IMR-90 (cell line): ENCODE data around the gene PCDHGA4. TPM values are rescaled to one million over a fixed set of nuclear protein-coding genes. Genes with fewer than 3 reads are reported as not detected.

ENCODE experiments used
- ATAC-seq: fragments of 200-7000 bp; cut with Tn5 transposase; 2 replicates; pipeline ENCODE4 v1.9.1; 2020; ENCODE audit warnings: low read depth, mild to moderate bottlenecking, moderate library complexity
- BruUV-seq: library from RNA; stranded (reverse); fragments of 400-500 nt; replicated peaks from 2 replicates; lab custom pipeline; 2021; lab: Mats Ljungman, UMichigan
- CTCF ChIA-PET: fragments of 300-600 bp; formaldehyde crosslinking; extraction: SDS; loops from one replicate; lab custom pipeline; 2021; ENCODE audit warnings: antibody characterized with exemption; lab: Yijun Ruan, JAX
- POLR2A ChIA-PET: fragments of 300-600 bp; sonication (Branson Sonifier 250); formaldehyde crosslinking; loops from one replicate; lab custom pipeline; 2022; ENCODE audit warnings: antibody characterized with exemption; ENCODE audit not compliant: unreplicated experiment; lab: Charles Lee
- DNase-seq: peaks from one replicate; pipeline ENCODE4 v3.0.0; 2013
- H2AFZ ChIP-seq: replicated peaks from 2 replicates; pipeline ENCODE3; 2013; ENCODE audit warnings: low read length, mild to moderate bottlenecking; ENCODE audit not compliant: poor library complexity
- H2AK5ac ChIP-seq: 2 replicates; pipeline ENCODE4 v1.6.1; 2013; ENCODE audit warnings: low read depth, low read length, inconsistent platforms
- H2AK9ac ChIP-seq: replicated peaks from 2 replicates; pipeline ENCODE3; 2013; ENCODE audit warnings: mild to moderate bottlenecking, low read depth, low read length, moderate library complexity; ENCODE audit not compliant: poor library complexity
- H2BK120ac ChIP-seq: 2 replicates; pipeline ENCODE4 v1.6.1; 2013; ENCODE audit warnings: low read depth, low read length, inconsistent platforms
- H2BK15ac ChIP-seq: 3 replicates; pipeline ENCODE4 v1.6.1; 2013; ENCODE audit warnings: low read depth, low read length, inconsistent platforms
- H2BK20ac ChIP-seq: 2 replicates; pipeline ENCODE4 v1.6.1; 2013; ENCODE audit warnings: low read depth, mild to moderate bottlenecking, inconsistent platforms, low read length, moderate library complexity
- H2BK5ac ChIP-seq: 2 replicates; pipeline ENCODE4 v1.6.1; 2013; ENCODE audit warnings: mild to moderate bottlenecking, low read depth, low read length, inconsistent platforms; ENCODE audit not compliant: poor library complexity, severe bottlenecking
- H3K14ac ChIP-seq: replicated peaks from 2 replicates; pipeline ENCODE4 v1.6.1; 2013; ENCODE audit warnings: low read depth, low read length, inconsistent platforms
- H3K18ac ChIP-seq: 2 replicates; pipeline ENCODE4 v1.6.1; 2013; ENCODE audit warnings: low read depth, low read length, control low read depth
- H3K23ac ChIP-seq: 2 replicates; pipeline ENCODE4 v1.6.1; 2013; ENCODE audit warnings: low read depth, low read length, inconsistent platforms
- H3K27ac ChIP-seq: 2 replicates; pipeline ENCODE4 v1.5.1; 2013; ENCODE audit warnings: mild to moderate bottlenecking, control low read depth, low read length; ENCODE audit not compliant: insufficient read depth
- H3K27me3 ChIP-seq: 2 replicates; pipeline ENCODE4 v1.6.1; 2013; ENCODE audit warnings: low read length; ENCODE audit not compliant: control insufficient read depth, insufficient read depth
- H3K36me3 ChIP-seq: 2 replicates; pipeline ENCODE4 v1.6.1; 2013; ENCODE audit warnings: low read length, mixed read lengths; ENCODE audit not compliant: control insufficient read depth, insufficient read depth
- H3K4ac ChIP-seq: 2 replicates; pipeline ENCODE4 v1.6.1; 2013; ENCODE audit warnings: low read depth, low read length, inconsistent platforms
- H3K4me1 ChIP-seq: 2 replicates; pipeline ENCODE4 v1.6.1; 2013; ENCODE audit warnings: low read length, mixed read lengths; ENCODE audit not compliant: control insufficient read depth, insufficient read depth
- H3K4me2 ChIP-seq: 2 replicates; pipeline ENCODE4 v1.6.1; 2013; ENCODE audit warnings: low read depth, mild to moderate bottlenecking, control low read depth, low read length, moderate library complexity
- H3K4me3 ChIP-seq: 2 replicates; pipeline ENCODE4 v1.5.1; 2013; ENCODE audit warnings: low read depth, mild to moderate bottlenecking, control low read depth, low read length, moderate library complexity; ENCODE audit not compliant: insufficient read depth
- H3K56ac ChIP-seq: 2 replicates; pipeline ENCODE4 v1.6.1; 2013; ENCODE audit warnings: low read length, inconsistent platforms; ENCODE audit not compliant: insufficient read depth; ENCODE audit errors: extremely low read depth
- H3K79me1 ChIP-seq, 2 experiments: 2 replicates each; pipeline ENCODE4 v1.6.1; 2013; ENCODE audit warnings: low read length in 2 of 2, inconsistent platforms in 1 of 2, low read depth in 1 of 2
- H3K9ac ChIP-seq: 2 replicates; pipeline ENCODE4 v1.6.1; 2013; ENCODE audit warnings: low read depth, low read length, control low read depth
- H3K9me1 ChIP-seq: 2 replicates; pipeline ENCODE4 v1.6.1; 2013; ENCODE audit warnings: low read length, inconsistent platforms; ENCODE audit not compliant: insufficient read depth
- H3K9me3 ChIP-seq: 2 replicates; pipeline ENCODE4 v1.6.1; 2013; ENCODE audit warnings: low read length; ENCODE audit not compliant: control insufficient read depth, insufficient read depth
- H4K20me1 ChIP-seq: 2 replicates; pipeline ENCODE4 v1.6.1; 2013; ENCODE audit warnings: low read length, inconsistent platforms; ENCODE audit not compliant: insufficient read depth
- H4K5ac ChIP-seq: 2 replicates; pipeline ENCODE4 v1.6.1; 2013; ENCODE audit warnings: mild to moderate bottlenecking, low read depth, low read length, control low read depth
- H4K8ac ChIP-seq, 2 experiments: 2 replicates each; pipeline ENCODE4 v1.6.1; 2013; ENCODE audit warnings: low read depth in 2 of 2, low read length in 2 of 2, control low read depth in 1 of 2, inconsistent platforms in 1 of 2
- H4K91ac ChIP-seq: 2 replicates; pipeline ENCODE4 v1.6.1; 2013; ENCODE audit warnings: low read depth, low read length, inconsistent platforms; ENCODE audit not compliant: insufficient read depth
- BHLHE40 ChIP-seq: fragments of 150-350 bp; IDR thresholded peaks from 2 replicates; pipeline ENCODE4 v1.6.1; 2016; ENCODE audit warnings: mild to moderate bottlenecking, low read depth, low read length
- CEBPB ChIP-seq: IDR thresholded peaks from 2 replicates; pipeline ENCODE4 v1.6.1; 2012; ENCODE audit warnings: low read depth, low read length, improper control_type of control experiment
- CHD1 ChIP-seq: IDR thresholded peaks from 2 replicates; pipeline ENCODE4 v1.6.1; 2012; ENCODE audit warnings: low read depth, low read length, improper control_type of control experiment
- CTCF ChIP-seq: conservative IDR thresholded peaks from 2 replicates; pipeline ENCODE4 v1.5.1; 2012; ENCODE audit warnings: mild to moderate bottlenecking, low read depth, low read length, improper control_type of control experiment
- FOS ChIP-seq: fragments of 150-350 bp; IDR thresholded peaks from 2 replicates; pipeline ENCODE4 v1.6.1; 2016; ENCODE audit warnings: low read depth, low read length
- MAFK ChIP-seq: IDR thresholded peaks from 2 replicates; pipeline ENCODE4 v1.6.1; 2012; ENCODE audit warnings: low read depth, low read length, improper control_type of control experiment
- MAZ ChIP-seq: IDR thresholded peaks from 2 replicates; pipeline ENCODE4 v1.6.1; 2012; ENCODE audit warnings: low read depth, mild to moderate bottlenecking, low read length, improper control_type of control experiment, moderate library complexity, borderline replicate concordance
- NFE2L2 ChIP-seq: fragments of 150-350 bp; IDR thresholded peaks from 2 replicates; pipeline ENCODE4 v1.6.1; 2016; ENCODE audit warnings: low read depth, mild to moderate bottlenecking, low read length
- SMC3 ChIP-seq: fragments of 150-350 bp; IDR thresholded peaks from 2 replicates; pipeline ENCODE4 v1.6.1; 2016; ENCODE audit warnings: low read depth, mild to moderate bottlenecking, antibody characterized with exemption, low read length, moderate library complexity
- WGBS, 2 experiments: methylation state at CpG; one replicate each; pipeline versions ENCODE4 v1.1.5 to v1.1.7; 2013; ENCODE audit warnings: missing lambda C conversion rate in 2 of 2; ENCODE audit not compliant: insufficient read length in 1 of 2; ENCODE audit errors: extremely low coverage in 2 of 2; 5-methylcytosine and 5-hydroxymethylcytosine counted together
- dilution Hi-C: fragments of 300-500 bp; cut with HindIII; formaldehyde crosslinking; loops from one replicate; pipeline ENCODE4 v1.14.3; 2018; ENCODE audit warnings: low sequenced_read_pairs; ENCODE audit not compliant: unreplicated experiment
- in situ Hi-C: fragments of 300-500 bp; cut with MboI; formaldehyde crosslinking; loops from 3 replicates; pipeline ENCODE4 v1.14.3; 2019; ENCODE audit warnings: low sequenced_read_pairs, inconsistent platforms, mixed read lengths
- intact Hi-C: fragments of 100-400 bp; cut with micrococcal nuclease; formaldehyde crosslinking; loops from 2 replicates; pipeline ENCODE4 v1.10.0; 2022
- polyA plus RNA-seq, 3 experiments: library from polyadenylated mRNA; depleted of rRNA; stranded (reverse); fragments of >200 nt; gene quantifications; 2 replicates each; pipeline ENCODE4 v1.2.3, GENCODE V29; 2012; ENCODE audit warnings: low replicate concordance in 1 of 3
- total RNA-seq: library from RNA; depleted of rRNA; stranded (reverse); fragments of >200 nt; gene quantifications from 2 replicates; pipeline ENCODE4 v1.2.3, GENCODE V29; 2012

The PCDHGA4 gene
- total and polyA plus RNA-seq, 2 of the 4 experiments (the other 2 are of a cell fraction) = 3.5 to 5.4 TPM

DNA sequence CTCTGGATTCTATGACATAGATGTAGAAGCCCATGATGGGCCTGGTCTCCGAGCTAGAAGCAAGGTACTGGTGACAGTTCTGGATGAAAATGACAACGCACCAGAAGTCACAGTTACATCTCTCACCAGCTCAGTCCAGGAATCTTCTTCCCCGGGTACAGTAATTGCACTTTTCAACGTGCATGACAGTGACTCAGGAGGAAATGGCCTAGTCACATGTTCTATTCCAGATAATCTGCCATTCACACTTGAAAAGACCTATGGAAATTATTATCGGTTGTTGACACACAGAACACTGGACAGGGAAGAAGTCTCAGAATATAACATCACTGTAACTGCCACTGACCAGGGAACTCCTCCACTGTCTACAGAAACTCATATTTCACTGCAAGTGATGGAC, 1.3 kb downstream of the PCDHGA4 start:
- H3K9me1 ChIP-seq = no peaks in the 10 kb centered on the region
- H2BK5ac ChIP-seq = no peak overlapping the region
- no peaks in the 10 kb centered on the region for H3K79me1 ChIP-seq
- no peak overlapping the region for H2AK9ac ChIP-seq
- no peak overlapping the region for H3K4ac ChIP-seq
- in situ Hi-C loops (no loop called here), dilution Hi-C loops (no loop called here), intact Hi-C loops (no loop called here)
- H4K5ac ChIP-seq = no peak overlapping the region
- H3K36me3 ChIP-seq = peaks cover 3% of the 10 kb centered on the region; the same call in 1 of the 2 replicates
- H3K14ac ChIP-seq = no peak overlapping the region
- no peak overlapping the region for H4K8ac ChIP-seq
- BruUV-seq = TSS peak; percentile 8
- H2AFZ ChIP-seq = no peak overlapping the region
- TF ChIP-seq MAZ (no peak), SMC3 (no peak), BHLHE40 (no peak), CTCF (no peak), CHD1 (no peak), FOS (no peak), MAFK (no peak), CEBPB (no peak), NFE2L2 (no peak)
- no peaks in the 10 kb centered on the region for H4K20me1 ChIP-seq
- H3K56ac ChIP-seq = no peak overlapping the region
- no peak overlapping the region for H2BK20ac ChIP-seq
- no peak overlapping the region for H2BK120ac ChIP-seq
- no peak overlapping the region for H3K4me2 ChIP-seq
- H3K27ac ChIP-seq = no peak overlapping the region
- H3K9me3 ChIP-seq = peaks cover 60% of the 10 kb centered on the region
- no peak overlapping the region for H2BK15ac ChIP-seq
- no peak overlapping the region for H2AK5ac ChIP-seq
- no peaks in the 10 kb centered on the region for H3K4me1 ChIP-seq
- no peaks in the 10 kb centered on the region for H3K27me3 ChIP-seq
- CTCF ChIA-PET = no interaction called here
- no peak overlapping the region for H4K91ac ChIP-seq
- H3K18ac ChIP-seq = no peak overlapping the region
- no peak overlapping the region for H3K4me3 ChIP-seq
- ATAC-seq = no peak
- POLR2A ChIA-PET = no interaction called here
- H3K23ac ChIP-seq = no peak overlapping the region
- WGBS, 2 experiments = no CpG with 5 or more reads among the region's 5 CpGs
- H3K9ac ChIP-seq = no peak overlapping the region
- DNase-seq = no peak
